Astrocyte of the cerebellum (primary cell): ENCODE results near the gene IMMP2L.

ENCODE experiments used
- DNase-seq: peaks from one replicate; pipeline ENCODE4 v3.0.0-alpha.2; 2011; ENCODE audit warnings: low read depth
- H3K4me3 ChIP-seq: 2 replicates; pipeline ENCODE4 v1.5.1; 2011; ENCODE audit warnings: mild to moderate bottlenecking, low read depth, low read length, moderate library complexity
- CTCF ChIP-seq: IDR thresholded peaks from 2 replicates; pipeline ENCODE4 v1.5.1; 2012; ENCODE audit warnings: low read length, low read depth, moderate library complexity, mild to moderate bottlenecking; ENCODE audit errors: missing control alignments
- in situ Hi-C: cut with HindIII; loops from 2 replicates; pipeline ENCODE4 v1.10.0; 2017; ENCODE audit warnings: low sequenced_read_pairs

Gene IMMP2L

GRCh38 chr7:111088328-111088727 is 474.0 kb downstream of the IMMP2L start:
- DNase-seq: no peak
- in situ Hi-C loops: no loop called here
- no peak overlapping the region for H3K4me3 ChIP-seq
- TF ChIP-seq CTCF: no peak

GRCh38 chr7:111086532-111086931 is 475.8 kb downstream of the IMMP2L start:
- in situ Hi-C loops: no loop called here
- no peak for DNase-seq
- no peak for TF ChIP-seq CTCF
- no peak overlapping the region for H3K4me3 ChIP-seq

GRCh38 chr7:111085356-111085755 is 476.9 kb downstream of the IMMP2L start:
- no peak for DNase-seq
- no peak overlapping the region for H3K4me3 ChIP-seq
- in situ Hi-C loops: no loop called here
- TF ChIP-seq CTCF: no peak

- no peak for TF ChIP-seq CTCF
- no peak overlapping the region for H3K4me3 ChIP-seq
- in situ Hi-C loops: no loop called here
- no peak for DNase-seq
These were observed 478.9 kb downstream of the IMMP2L start for GRCh38 chr7:111083413-111083812.

- H3K4me3 ChIP-seq: no peak overlapping the region
- no peak for TF ChIP-seq CTCF
- peak; percentile 58 for DNase-seq
- in situ Hi-C loops: no loop called here
These were observed 479.9 kb downstream of the IMMP2L start for GRCh38 chr7:111082351-111082750.

GRCh38 chr7:111081546-111082267 is 480.6 kb downstream of the IMMP2L start:
- no peak for DNase-seq
- no peak for TF ChIP-seq CTCF
- in situ Hi-C loops: no loop called here
- no peak overlapping the region for H3K4me3 ChIP-seq
